Raji (cell line): ENCODE data around the gene DUSP12.

Experiments used
- POLR2A ChIP-seq: IDR thresholded peaks from 2 replicates; pipeline ENCODE4 v1.6.1; 2011; ENCODE audit warnings: low read depth, low read length, control low read depth; ENCODE audit not compliant: insufficient read depth

The DUSP12 gene

DNA sequence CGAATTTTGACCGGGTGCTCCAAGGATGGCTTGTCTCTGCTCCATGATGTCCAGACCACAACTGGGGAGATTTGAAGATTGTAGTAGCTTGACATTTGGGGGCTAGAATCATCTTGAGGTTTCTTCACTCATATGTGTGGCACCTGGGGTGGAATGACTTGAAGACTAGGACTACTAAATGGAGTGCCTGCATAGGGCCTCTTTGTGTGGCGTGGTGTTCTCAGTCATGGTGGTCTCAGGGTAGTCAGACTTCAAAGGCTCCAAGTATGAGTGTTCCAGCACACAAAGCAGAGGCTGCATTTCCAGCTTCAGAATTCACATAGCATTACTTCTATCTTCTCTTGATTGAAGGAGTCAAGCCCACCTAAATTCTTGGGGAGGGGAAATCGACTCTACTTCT, 33.3 kb downstream of the DUSP12 start:
- no peak for TF ChIP-seq POLR2A

DNA sequence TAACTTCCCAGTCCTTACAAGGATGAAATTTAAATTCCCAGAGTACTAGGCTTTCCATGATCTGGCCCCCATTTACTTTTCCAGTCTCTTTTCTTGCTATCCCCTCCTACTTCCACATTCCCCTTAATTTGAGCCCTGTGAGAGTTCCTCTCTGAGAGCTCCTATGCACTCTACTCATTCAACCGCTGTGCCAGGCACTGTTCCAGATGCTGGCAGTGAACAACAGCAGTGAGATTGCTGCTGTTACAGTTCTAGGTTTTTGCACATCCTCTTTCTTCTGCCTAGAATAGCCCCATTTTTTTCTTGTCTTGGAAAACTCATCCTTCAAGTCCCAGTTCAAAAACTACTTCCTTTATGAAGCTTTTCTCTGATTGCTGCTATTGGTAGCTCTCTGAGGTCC, 35.4 kb downstream of the DUSP12 start:
- no peak for TF ChIP-seq POLR2A

DNA sequence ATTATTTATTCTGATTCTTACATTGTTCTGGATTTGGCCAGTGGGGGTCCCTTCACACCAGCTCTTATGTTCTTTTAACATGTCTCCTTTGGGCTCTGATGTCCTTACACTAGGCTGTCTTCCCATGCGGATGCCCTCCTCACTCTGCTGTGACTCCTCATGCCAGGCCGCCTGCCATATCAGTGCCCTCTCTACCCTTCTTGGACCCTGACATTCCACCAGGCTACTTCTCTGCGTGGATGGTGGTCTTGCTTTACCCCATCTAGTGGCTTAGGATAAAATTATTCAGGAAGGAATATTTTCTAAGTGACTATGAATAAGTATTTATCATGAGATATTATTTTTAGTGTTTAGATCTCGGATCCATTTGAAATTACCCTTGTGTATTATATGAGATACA, 37.8 kb downstream of the DUSP12 start:
- no peak for TF ChIP-seq POLR2A

DNA sequence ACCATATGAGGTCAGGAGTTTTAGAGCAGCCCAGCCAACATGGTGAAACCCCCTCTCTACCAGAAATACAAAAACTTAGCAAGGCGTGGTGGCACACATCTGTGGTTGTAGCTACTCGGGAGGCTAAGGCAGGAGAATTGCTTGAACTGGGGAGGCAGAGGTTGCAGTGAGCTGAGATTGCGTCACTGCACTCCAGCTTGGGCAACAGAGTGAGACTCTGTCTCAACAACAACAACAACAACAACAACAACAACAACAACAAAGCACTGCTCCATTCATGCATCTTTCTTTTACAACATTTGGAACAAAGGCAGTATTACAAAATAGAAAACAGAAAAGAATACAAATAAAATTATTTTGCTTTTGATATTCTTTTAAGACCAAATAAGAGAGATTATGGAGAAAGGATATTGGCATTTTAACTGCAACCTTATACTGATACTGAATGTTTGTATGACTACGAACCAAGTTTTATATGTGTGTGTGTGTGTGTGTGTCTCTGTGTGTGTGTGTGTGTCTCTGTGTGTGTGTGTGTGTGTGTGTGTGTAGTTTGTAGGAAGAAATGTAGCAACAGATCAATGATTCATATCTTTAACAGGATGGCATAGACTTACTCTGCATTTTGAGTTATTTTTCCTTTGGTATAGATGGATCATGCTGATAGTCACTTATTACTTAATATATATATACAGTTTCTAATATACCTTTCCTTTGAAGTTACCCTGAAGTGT, 41.2 kb downstream of the DUSP12 start:
- TF ChIP-seq POLR2A: no peak

DNA sequence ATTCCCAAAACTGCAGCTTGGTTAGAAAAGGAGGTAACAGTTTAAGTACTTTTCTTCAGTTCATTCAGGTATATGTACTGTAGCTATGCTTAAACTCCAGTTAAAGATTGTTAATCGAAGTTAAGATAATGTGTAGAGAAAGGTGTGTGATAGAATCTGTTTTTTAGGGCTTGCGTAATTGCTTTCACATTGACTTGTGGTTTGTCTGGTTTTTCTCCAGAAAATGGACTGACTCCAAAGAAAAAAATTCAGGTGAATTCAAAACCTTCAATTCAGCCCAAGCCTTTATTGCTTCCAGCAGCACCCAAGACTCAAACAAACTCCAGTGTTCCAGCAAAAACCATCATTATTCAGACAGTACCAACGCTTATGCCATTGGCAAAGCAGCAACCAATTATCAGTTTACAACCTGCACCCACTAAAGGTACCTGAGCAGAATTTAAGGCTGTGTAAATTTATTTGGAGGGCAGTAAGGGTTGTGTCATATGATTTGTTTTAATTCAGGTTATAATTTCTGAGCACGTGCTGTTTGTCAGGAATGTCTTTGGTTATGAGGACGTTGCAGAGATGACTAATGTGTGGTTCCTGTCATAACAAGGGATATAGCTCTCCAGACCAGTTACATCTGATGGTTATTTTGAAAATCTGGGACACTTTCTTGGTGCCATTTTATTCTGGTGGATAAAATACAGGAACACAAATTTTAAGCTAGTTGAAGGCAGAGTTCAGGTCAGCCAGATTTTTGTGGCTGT, 42.5 kb downstream of the DUSP12 start:
- no peak for TF ChIP-seq POLR2A

DNA sequence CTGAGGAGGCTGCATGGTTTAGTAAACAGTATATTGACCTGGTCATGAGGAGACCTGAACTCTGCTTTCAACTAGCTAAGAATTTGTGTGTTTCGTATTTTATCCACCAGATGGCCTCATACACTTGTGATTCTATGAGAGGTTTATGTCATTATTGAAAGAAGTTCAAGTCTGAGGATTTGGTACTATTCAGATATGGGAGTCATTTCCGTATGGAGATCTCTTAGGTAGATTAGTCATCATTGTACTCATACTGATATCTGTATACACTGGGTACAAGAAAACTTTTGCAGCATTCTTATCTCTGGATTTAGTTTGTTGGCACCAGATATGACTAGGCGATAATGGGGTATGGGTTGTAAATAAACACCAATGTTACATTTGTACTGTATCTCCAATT, 43.2 kb downstream of the DUSP12 start:
- no peak for TF ChIP-seq POLR2A

DNA sequence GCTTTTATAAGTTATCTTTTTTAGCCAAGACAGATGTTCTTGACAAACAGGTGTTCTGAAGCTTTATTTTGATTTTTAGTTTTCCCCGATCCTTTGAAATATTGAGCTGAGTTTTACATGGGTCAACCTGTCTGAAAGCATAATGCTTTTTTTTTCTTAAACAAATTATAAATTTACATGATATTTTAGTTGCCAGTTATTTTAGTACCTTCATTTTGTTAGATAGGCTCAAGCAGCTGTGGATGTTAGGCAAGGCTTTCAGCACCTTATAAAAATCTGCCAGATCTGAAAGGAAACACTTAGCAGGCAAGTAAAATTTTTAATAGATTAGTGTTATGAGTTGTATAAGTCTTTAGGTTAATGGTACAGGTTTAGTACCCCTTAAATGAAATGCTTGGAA, 50.2 kb downstream of the DUSP12 start:
- TF ChIP-seq POLR2A: no peak

DNA sequence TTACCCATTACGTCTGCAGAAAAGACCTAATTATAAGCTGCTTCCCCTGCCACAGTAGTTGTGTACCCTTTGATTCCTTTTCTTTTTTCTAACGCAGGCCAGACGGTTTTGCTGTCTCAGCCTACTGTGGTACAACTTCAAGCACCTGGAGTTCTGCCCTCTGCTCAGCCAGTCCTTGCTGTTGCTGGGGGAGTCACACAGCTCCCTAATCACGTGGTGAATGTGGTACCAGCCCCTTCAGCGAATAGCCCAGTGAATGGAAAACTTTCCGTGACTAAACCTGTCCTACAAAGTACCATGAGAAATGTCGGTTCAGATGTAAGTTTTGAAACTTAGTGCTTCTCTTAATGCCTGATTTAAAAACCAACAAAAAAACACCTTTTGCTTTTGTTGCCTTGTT, 52.4 kb downstream of the DUSP12 start:
- no peak for TF ChIP-seq POLR2A

DNA sequence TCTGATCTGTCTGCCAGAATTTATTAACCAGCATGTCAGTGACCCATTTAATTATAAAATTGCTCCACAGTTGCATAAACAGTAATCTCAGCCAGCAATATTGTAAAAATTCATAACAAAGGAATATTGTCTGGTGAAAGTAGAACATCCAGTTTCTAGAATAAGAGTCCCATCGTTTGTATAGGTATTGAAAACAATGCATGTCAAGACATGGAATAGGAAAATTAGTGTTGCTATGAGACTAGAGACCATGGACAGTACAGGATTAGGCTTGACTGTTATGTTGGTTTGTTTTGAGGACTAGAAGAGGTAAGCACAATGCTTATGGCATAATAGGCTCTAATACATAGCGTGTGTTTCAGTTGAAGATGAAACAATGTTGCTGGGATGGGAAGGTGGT, 53.6 kb downstream of the DUSP12 start:
- TF ChIP-seq POLR2A: no peak

DNA sequence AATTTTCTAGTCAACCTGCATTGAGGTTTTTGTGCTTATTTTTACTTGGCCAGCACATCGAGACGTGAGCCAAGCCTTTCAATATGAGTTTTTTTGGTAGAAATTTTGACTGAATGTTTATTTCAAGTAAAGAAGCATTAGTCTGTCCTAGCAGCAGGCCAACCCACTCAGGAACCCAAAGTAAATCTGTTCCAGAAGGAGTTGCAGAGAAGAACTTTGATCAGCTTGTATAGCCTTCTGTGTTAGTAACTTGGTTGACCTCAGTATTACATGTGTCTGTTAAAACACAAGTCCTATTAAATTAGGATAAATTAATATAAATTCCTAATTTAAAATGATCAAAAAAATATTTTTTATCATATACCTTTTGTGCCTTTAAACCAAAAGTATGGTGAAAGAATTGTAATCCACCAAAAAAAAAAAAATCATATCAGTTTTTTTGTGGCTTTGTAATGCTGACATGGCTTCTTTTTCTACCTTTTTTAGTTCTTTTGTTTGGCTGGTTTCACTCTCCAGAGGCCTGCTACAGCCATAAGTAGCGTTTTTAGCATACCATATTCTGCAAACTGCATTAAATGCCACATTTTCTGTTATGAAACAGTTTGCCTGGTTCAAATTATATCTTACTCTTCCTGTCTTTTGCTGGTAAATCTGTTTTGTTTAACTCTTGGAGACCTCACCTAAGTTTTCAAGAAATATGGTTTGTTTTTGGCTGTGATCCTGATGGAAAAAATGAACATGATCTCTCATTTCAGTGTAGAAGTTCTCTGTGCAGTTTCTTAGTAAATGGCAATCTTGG, 56.0 kb downstream of the DUSP12 start:
- no peak for TF ChIP-seq POLR2A
